Esophagus squamous epithelium (tissue), 5 donors: ENCODE data around the gene C11orf91. TPM values are rescaled to one million over a fixed set of nuclear protein-coding genes. Genes with fewer than 3 reads are reported as not detected.
"Not testable (repeated sequence)": the region's sequence is repeated elsewhere in the genome, so short reads cannot be mapped to it uniquely, and the experiment has no call there.

Source experiments
- DNase-seq: peaks from one replicate; lab custom pipeline; 2025; lab: John Stamatoyannopoulos, UW
- H3K27ac ChIP-seq, 4 donors: fragments of 200-600 bp; sonication (generic); one replicate each; pipeline ENCODE4 v1.5.1; 2016 to 2019; ENCODE audit warnings: mild to moderate bottlenecking in 1 of 4
- H3K27me3 ChIP-seq, 4 donors: fragments of 200-600 bp; sonication (generic); 1 replicate in 3 of 4; 2 replicates in 1 of 4; pipeline versions ENCODE4 v1.5.1 to v1.6.0; 2017 to 2021; ENCODE audit warnings: antibody characterized with exemption in 1 of 4
- H3K36me3 ChIP-seq, 3 donors: fragments of 200-600 bp; sonication (generic); one replicate each; pipeline ENCODE4 v1.5.1; 2016 to 2019
- H3K4me1 ChIP-seq, 3 donors: fragments of 200-600 bp; sonication (generic); one replicate each; pipeline ENCODE4 v1.5.1; 2017 to 2019
- H3K4me3 ChIP-seq, 4 donors: fragments of 200-600 bp; sonication (generic); 1 replicate in 3 of 4; 2 replicates in 1 of 4; pipeline ENCODE4 v1.5.1; 2016 to 2019; ENCODE audit warnings: mild to moderate bottlenecking in 2 of 4, moderate library complexity in 1 of 4
- H3K9me3 ChIP-seq, 3 donors: fragments of 200-600 bp; sonication (generic); one replicate each; pipeline ENCODE4 v1.5.1; 2016 to 2019
- POLR2A ChIP-seq, 4 donors: fragments of 450-650 bp; IDR thresholded peaks; one replicate each; pipeline ENCODE4 v1.6.1; 2017; ENCODE audit warnings: antibody characterized with exemption in 4 of 4, mild to moderate bottlenecking in 4 of 4, moderate library complexity in 3 of 4
- WGBS, 2 donors: methylation state at CpG; one replicate each; pipeline ENCODE4 v1.1.5; 2018; 5-methylcytosine and 5-hydroxymethylcytosine counted together
- intact Hi-C: fragments of 100-400 bp; cut with DNase I; formaldehyde crosslinking; loops from one replicate; pipeline ENCODE4 v1.15.0; 2022
- total RNA-seq, 4 donors: library from RNA; depleted of rRNA; stranded (reverse); fragments of >200 nt; gene quantifications; one replicate each; pipeline ENCODE4 v1.1.0, GENCODE V29; 2016
- TF ChIP-seq, protein P1 (sequence below), 6 experiments: fragments of 450-650 bp in 4 of 6; fragments of 200-600 bp in 2 of 6; sonication (generic) in 2 of 6; IDR thresholded peaks; one replicate each; pipeline ENCODE4 v1.5.1; 2016 to 2019; ENCODE audit warnings: antibody characterized with exemption in 6 of 6, mild to moderate bottlenecking in 4 of 6, moderate library complexity in 4 of 6
- donor health status: DM: yes; HTN: yes; CAD: no.

The C11orf91 gene
- total RNA-seq, 4 donors from 2014 or later = not detected

DNA sequence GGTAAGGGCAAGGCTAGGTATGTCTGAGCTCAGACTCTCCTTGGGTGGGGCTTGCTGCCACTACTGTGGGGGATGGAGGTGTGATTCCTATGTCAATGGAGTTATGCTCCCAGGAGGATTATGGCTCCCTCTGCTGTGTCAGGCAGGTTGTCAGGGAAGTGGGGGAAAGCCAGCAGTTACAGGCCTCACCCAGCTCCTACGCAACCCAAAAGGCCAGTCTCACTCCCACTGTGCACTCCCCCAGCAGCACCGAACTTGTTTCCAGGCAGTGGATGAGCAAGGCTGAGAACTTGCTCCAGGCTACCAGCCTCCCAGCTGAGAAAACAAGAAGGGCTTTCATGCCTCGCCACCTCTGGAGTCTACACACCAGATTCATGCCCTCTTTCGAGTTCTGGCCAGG lies 18.2 kb downstream of the C11orf91 start:
- Histone ChIP-seq H3K9me3 (no peaks in the 10 kb centered on the region), H3K27ac (peak overlapping the region; percentile 48 to 70 (median 58)), H3K27me3 (peaks cover 0 to 10% (median 0%) of the 10 kb centered on the region in 4 donors), H3K4me3 (no peak overlapping the region), H3K36me3 (no peaks in the 10 kb centered on the region), H3K4me1 (peaks cover 0 to 16% (median 5%) of the 10 kb centered on the region in 3 donors)
- TF ChIP-seq, protein P1, sequence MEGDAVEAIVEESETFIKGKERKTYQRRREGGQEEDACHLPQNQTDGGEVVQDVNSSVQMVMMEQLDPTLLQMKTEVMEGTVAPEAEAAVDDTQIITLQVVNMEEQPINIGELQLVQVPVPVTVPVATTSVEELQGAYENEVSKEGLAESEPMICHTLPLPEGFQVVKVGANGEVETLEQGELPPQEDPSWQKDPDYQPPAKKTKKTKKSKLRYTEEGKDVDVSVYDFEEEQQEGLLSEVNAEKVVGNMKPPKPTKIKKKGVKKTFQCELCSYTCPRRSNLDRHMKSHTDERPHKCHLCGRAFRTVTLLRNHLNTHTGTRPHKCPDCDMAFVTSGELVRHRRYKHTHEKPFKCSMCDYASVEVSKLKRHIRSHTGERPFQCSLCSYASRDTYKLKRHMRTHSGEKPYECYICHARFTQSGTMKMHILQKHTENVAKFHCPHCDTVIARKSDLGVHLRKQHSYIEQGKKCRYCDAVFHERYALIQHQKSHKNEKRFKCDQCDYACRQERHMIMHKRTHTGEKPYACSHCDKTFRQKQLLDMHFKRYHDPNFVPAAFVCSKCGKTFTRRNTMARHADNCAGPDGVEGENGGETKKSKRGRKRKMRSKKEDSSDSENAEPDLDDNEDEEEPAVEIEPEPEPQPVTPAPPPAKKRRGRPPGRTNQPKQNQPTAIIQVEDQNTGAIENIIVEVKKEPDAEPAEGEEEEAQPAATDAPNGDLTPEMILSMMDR (IDR thresholded peaks at IDR 0.05) = peak in 4 of 6 experiments; percentile 23 to 55 (median 33)
- no peak for TF ChIP-seq POLR2A (IDR thresholded peaks at IDR 0.05)
- DNase-seq = no peak
- 53 to 66% methylated on average over 2 of the region's 4 CpGs for WGBS, 2 donors
- intact Hi-C loops = no loop called here

DNA sequence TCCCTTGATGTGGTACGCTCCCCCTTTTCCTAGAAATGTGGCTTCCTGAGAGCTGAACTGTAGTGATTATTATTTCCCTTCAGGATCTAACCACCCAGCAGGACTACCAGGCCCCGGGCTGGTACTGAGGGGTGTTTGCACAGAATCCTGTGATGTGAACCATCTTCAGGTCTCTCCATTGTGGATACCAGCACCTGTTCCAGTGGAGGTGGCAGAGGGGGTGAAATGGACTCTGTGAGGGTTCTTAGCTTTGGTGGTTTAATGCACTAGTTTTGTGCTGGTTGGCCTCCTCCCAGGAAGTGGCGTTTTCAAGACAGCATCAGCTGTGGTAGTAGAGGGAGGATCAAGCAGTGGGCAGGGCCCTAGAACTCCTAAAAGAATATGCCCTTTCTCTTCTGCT lies 18.6 kb downstream of the C11orf91 start:
- Histone ChIP-seq H3K4me1 (peaks cover 0 to 16% (median 5%) of the 10 kb centered on the region in 3 donors), H3K27me3 (peaks cover 0 to 10% (median 0%) of the 10 kb centered on the region in 4 donors), H3K9me3 (no peaks in the 10 kb centered on the region), H3K27ac (peak overlapping the region; percentile 48 to 70 (median 58)), H3K4me3 (no peak overlapping the region), H3K36me3 (no peaks in the 10 kb centered on the region)
- no peak for DNase-seq
- TF ChIP-seq, protein P1 (IDR thresholded peaks at IDR 0.05) = no peak
- no peak for TF ChIP-seq POLR2A (IDR thresholded peaks at IDR 0.05)
- intact Hi-C loops = no loop called here
- WGBS, 2 donors = 57 to 80% methylated on average over 2 of the region's 3 CpGs

DNA sequence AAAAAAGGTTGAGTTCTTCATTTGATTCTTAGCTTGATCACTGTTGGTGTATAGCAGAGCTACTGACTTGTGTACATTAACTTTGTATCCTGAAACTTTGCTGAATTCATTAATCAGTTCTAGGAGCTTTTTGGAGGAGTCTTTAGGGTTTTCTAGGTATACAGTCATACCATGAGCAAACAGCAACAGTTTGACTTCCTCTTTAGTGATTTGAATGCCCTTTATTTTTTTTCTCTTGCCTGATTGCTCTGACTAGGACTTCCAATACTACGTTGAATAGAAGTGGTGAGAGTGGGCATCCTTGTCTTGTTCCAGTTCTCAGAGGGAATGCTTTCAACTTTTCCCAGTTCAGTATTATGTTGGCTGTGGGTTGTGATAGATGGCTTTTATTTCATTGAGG lies 22.0 kb downstream of the C11orf91 start:
- DNase-seq, H3K4me3 ChIP-seq, H3K9me3 ChIP-seq, intact Hi-C loops, H3K36me3 ChIP-seq, H3K27ac ChIP-seq: not testable (repeated sequence)
- WGBS, 2 donors = 69 to 85% methylated on average over 1 of the region's 1 CpG
- peaks cover 0 to 16% (median 5%) of the 10 kb centered on the region in 3 donors for H3K4me1 ChIP-seq
- peaks cover 0 to 10% (median 0%) of the 10 kb centered on the region in 4 donors for H3K27me3 ChIP-seq

DNA sequence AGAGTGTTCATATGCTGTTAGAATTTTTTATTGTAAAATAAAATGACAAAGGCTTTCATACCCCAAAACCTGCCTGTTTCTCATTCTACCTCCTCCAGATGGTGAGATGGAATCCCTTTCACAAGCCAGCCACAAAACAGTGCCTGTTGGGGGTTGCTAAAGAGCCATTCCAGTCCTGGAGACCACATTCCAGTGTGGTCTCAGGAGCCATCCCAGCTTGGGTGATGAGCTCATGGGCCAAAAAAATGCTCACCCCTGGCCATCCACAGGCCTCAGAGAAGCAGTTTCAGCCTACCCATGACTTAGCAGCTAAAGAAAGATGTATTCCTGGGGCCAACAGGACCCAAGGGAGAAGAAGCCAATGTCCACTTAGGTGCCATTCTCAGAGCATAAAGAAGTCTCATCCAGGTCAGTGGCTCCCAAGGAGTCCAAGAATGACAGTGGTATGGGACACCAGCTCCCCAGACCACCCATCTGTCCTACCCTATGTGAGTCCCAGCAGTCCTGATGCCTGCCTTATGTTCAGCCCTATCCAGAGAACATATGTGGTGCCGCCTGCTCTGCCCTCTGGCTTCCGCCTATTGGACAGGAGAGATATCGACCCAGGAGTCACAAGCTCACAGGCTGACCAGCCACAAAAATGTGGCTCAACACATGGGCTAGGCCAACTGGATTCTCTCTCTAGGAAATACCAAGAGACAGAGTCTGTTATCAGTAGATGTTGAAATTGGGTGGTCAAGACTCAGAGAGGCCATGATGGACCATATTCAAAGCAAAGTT lies 26.4 kb downstream of the C11orf91 start:
- Histone ChIP-seq H3K27ac (no peak overlapping the region), H3K4me3 (no peak overlapping the region), H3K4me1 (peaks cover 0 to 19% (median 0%) of the 10 kb centered on the region in 3 donors), H3K36me3 (no peaks in the 10 kb centered on the region), H3K9me3 (no peaks in the 10 kb centered on the region), H3K27me3 (no peaks in the 10 kb centered on the region)
- WGBS, 2 donors = 100% methylated on average over 1 of the region's 3 CpGs; no CpG with 5 or more reads in 1 of the 2 donors
- intact Hi-C loops = no loop called here
- TF ChIP-seq POLR2A (IDR thresholded peaks at IDR 0.05) = no peak
- TF ChIP-seq, protein P1 (IDR thresholded peaks at IDR 0.05) = no peak
- no peak for DNase-seq

DNA sequence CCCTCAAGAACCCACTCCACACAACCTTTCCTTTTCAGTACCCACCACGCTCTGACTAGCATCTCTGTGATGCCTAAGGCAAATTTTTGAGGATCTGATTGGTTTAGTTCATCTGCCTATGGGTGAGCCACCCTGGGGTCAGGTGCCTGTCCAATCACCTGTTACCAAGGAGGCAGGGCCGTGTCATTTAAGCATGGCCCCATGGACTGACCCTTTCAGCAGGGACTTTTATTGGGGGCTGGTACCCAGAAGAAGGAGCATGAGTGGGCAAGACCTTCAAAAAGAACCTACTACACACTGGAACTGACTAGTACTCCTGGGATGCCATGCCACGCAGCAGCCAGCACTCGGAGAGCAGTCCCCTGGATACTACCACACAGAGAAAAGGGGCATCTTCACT lies 28.4 kb downstream of the C11orf91 start:
- intact Hi-C loops = no loop called here
- no peak for TF ChIP-seq POLR2A (IDR thresholded peaks at IDR 0.05)
- TF ChIP-seq, protein P1 (IDR thresholded peaks at IDR 0.05) = no peak
- no peaks in the 10 kb centered on the region for H3K9me3 ChIP-seq
- no peak overlapping the region for H3K4me3 ChIP-seq
- DNase-seq = no peak
- no peaks in the 10 kb centered on the region for H3K36me3 ChIP-seq
- 80 to 95% methylated on average over 1 to 3 of the region's 4 CpGs for WGBS, 2 donors
- H3K27me3 ChIP-seq = no peaks in the 10 kb centered on the region
- H3K27ac ChIP-seq = no peak overlapping the region
- peaks cover 5 to 39% (median 5%) of the 10 kb centered on the region in 3 donors for H3K4me1 ChIP-seq
